ENCODE measurements around the gene TCP1.
"Not testable (repeated sequence)": the region's sequence is repeated elsewhere in the genome, so short reads cannot be mapped to it uniquely, and the experiment has no call there.

The TCP1 gene

DNA sequence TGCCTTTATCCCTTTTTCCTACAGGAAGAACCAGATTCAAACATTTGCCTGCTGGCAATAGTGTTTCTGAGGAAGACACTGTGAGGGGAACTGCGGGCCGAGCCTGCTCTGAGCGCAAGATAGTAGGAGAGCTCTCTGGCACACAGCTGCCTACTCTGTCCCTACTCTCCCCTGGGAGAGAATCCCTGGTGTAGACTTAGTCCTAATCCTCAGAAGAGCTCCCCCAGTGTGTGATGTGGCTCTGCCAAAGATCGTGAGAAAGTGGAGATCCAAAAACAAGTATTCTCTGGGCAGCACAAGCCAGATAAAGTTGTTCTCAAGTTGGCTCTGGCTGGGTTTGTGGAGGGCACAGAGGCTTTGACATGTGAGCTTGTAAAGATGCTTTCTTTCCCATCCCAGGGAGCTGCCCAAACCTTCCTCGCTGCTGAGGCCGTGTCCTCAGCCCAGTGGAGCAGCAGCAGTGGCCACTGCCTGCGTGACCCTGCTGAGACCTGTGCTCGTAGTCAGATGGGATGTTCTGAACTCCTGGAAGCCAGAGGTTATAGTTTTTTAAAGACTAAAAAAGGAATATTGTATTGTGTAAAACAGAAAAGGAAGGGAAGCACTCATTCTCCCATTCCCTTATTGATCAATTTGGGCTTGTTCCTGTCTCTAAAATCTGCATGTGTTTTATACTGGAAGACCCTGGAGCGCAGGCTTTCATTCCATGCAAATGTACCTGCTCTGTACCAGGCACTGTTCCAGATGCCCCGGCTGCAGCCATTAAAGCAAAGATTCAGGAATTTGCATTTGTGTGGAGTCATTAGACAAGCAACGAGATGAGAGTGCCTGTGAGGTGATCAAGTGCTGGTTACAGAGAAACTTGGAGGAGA lies 41.3 kb upstream of the TCP1 start:
- H3K27ac ChIP-seq: no peak overlapping the region
- TF ChIP-seq ZFX (IDR thresholded peaks at IDR 0.05) (no peak), CTCF (conservative IDR thresholded peaks at IDR 0.05) (no peak)

GRCh38 chr6:159829526-159829925 lies 40.1 kb upstream of the TCP1 start:
- H3K27ac ChIP-seq: no peak overlapping the region
- no peak for TF ChIP-seq ZFX (IDR thresholded peaks at IDR 0.05)
- TF ChIP-seq CTCF (conservative IDR thresholded peaks at IDR 0.05): no peak

- no peak overlapping the region for H3K27ac ChIP-seq
- TF ChIP-seq ZFX (IDR thresholded peaks at IDR 0.05): no peak
Observed at GRCh38 chr6:159828074-159828473, 38.7 kb upstream of the TCP1 start.

- H3K27ac ChIP-seq: no peak overlapping the region
- no peak for TF ChIP-seq ZFX (IDR thresholded peaks at IDR 0.05)
- TF ChIP-seq CTCF (conservative IDR thresholded peaks at IDR 0.05): no peak
Observed at GRCh38 chr6:159826968-159827647, 37.7 kb upstream of the TCP1 start.

GRCh38 chr6:159826004-159826403 lies 36.6 kb upstream of the TCP1 start:
- TF ChIP-seq CTCF (conservative IDR thresholded peaks at IDR 0.05) (no peak), ZFX (IDR thresholded peaks at IDR 0.05) (no peak)
- no peak overlapping the region for H3K27ac ChIP-seq

DNA sequence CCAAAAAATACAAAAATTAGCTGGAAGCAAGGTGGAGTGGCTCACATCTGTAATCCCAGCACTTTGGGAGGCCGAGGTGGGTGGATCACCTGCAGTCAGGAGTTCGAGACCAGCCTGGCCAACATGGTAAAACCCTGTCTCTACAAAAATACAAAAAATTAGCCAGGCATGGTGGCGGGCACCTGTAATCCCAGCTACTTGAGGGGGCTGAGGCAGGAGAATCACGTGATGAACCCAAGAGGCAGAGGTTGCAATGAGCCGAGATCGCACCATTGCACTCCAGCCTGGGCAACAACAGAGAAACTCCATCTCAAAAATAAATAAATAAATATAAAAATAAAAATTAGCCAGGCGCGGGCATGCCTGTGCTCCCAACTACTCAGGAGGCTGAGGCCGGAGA lies 35.3 kb upstream of the TCP1 start:
- H3K27ac ChIP-seq: not testable (repeated sequence)

GRCh38 chr6:159823953-159824352 lies 34.6 kb upstream of the TCP1 start:
- H3K27ac ChIP-seq: no peak overlapping the region
- no peak for TF ChIP-seq ZFX (IDR thresholded peaks at IDR 0.05)
- no peak for TF ChIP-seq CTCF (conservative IDR thresholded peaks at IDR 0.05)

GRCh38 chr6:159821726-159822125 lies 32.3 kb upstream of the TCP1 start:
- H3K27ac ChIP-seq: no peak overlapping the region
- TF ChIP-seq CTCF (conservative IDR thresholded peaks at IDR 0.05): no peak
- no peak for TF ChIP-seq ZFX (IDR thresholded peaks at IDR 0.05)
